ENCODE data around the gene FSTL4. TPM values are rescaled to one million over a fixed set of nuclear protein-coding genes. Genes with fewer than 3 reads are reported as not detected.

Gene FSTL4
- polyA plus RNA-seq, 1 donor from 2014 or later, result 0.57 TPM

DNA sequence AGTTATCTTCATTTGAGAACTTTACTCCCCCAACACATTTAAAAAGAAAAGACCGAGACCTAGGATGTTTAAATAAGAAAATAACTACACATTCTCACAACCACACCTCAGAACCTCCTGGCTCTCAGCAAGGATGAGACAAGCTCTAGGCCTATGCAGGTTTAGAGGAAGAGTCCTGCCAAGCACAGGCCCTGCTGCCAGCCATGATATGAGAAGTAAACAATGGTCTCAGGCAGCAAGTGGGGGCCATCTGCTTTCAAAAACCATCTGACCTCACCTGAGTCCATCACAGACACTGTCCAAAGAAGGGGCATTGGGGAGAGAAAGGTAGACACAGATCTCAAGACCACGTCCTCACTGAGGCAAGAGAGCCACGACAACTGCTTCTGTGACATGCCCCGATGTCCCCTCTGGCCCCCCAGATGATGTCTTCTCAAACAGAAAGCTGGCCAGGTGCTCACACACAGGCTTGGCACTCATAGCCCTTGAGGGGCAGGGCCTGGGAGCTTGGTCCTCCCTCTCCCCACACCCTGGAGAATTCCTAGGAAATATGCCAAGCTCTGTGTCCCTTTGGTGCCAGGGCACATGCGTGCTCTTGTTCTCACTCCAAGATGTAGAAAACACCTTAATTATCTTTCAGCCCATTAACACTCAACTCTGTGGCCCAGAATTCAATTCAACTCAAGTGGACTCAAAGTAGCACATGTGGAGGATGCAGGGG is 150.4 kb downstream of the FSTL4 start:
- H4K20me1 ChIP-seq (ENCODE audit: insufficient read depth), result no peaks in the 10 kb centered on the region
- H2AFZ ChIP-seq (ENCODE audit: low read depth, low read length), result no peak overlapping the region
- H3K79me2 ChIP-seq (replicated peaks; ENCODE audit: insufficient read depth, low read length), result no peaks in the 10 kb centered on the region
- H3K27me3 ChIP-seq (ENCODE audit: insufficient read depth, low read depth, low read length), result no peaks in the 10 kb centered on the region
- H3K4me2 ChIP-seq (ENCODE audit: low read length), result no peak overlapping the region
- H3K9me2 ChIP-seq (ENCODE audit: insufficient read depth, low read length), result no peaks in the 10 kb centered on the region
- H3K9me3 ChIP-seq (ENCODE audit: low read length), result no peaks in the 10 kb centered on the region
- H3K27ac ChIP-seq (ENCODE audit: low read length), result no peak overlapping the region
- no peaks in the 10 kb centered on the region for H3K36me3 ChIP-seq (ENCODE audit: insufficient read depth, low read length)
- H3K4me3 ChIP-seq (ENCODE audit: low read length), result no peak overlapping the region
- H3F3A ChIP-seq (ENCODE audit: insufficient read depth, low read length, poor library complexity, severe bottlenecking), result no peaks in the 10 kb centered on the region
- TF ChIP-seq POLR2AphosphoS5 (IDR thresholded peaks at IDR 0.05) (no peak), MXI1 (conservative IDR thresholded peaks at IDR 0.05; ENCODE audit: poor library complexity, severe bottlenecking) (no peak), TAF1 (IDR thresholded peaks at IDR 0.05; ENCODE audit: low read depth) (no peak), SMC3 (conservative IDR thresholded peaks at IDR 0.05; ENCODE audit: poor library complexity) (no peak), CTCF (IDR thresholded peaks at IDR 0.05; ENCODE audit: poor library complexity, severe bottlenecking) (no peak), EZH2 (IDR thresholded peaks at IDR 0.05; ENCODE audit: borderline replicate concordance, insufficient read depth, low read length, poor library complexity, severe bottlenecking) (no peak), RAD21 (conservative IDR thresholded peaks at IDR 0.05) (no peak), EP300 (conservative IDR thresholded peaks at IDR 0.05; ENCODE audit: poor library complexity, severe bottlenecking) (no peak)
- TF ChIP-seq, protein P1, sequence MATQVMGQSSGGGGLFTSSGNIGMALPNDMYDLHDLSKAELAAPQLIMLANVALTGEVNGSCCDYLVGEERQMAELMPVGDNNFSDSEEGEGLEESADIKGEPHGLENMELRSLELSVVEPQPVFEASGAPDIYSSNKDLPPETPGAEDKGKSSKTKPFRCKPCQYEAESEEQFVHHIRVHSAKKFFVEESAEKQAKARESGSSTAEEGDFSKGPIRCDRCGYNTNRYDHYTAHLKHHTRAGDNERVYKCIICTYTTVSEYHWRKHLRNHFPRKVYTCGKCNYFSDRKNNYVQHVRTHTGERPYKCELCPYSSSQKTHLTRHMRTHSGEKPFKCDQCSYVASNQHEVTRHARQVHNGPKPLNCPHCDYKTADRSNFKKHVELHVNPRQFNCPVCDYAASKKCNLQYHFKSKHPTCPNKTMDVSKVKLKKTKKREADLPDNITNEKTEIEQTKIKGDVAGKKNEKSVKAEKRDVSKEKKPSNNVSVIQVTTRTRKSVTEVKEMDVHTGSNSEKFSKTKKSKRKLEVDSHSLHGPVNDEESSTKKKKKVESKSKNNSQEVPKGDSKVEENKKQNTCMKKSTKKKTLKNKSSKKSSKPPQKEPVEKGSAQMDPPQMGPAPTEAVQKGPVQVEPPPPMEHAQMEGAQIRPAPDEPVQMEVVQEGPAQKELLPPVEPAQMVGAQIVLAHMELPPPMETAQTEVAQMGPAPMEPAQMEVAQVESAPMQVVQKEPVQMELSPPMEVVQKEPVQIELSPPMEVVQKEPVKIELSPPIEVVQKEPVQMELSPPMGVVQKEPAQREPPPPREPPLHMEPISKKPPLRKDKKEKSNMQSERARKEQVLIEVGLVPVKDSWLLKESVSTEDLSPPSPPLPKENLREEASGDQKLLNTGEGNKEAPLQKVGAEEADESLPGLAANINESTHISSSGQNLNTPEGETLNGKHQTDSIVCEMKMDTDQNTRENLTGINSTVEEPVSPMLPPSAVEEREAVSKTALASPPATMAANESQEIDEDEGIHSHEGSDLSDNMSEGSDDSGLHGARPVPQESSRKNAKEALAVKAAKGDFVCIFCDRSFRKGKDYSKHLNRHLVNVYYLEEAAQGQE (IDR thresholded peaks at IDR 0.05; ENCODE audit: borderline replicate concordance), result no peak
- H3K9ac ChIP-seq (ENCODE audit: low read length), result no peak overlapping the region

GRCh38 chr5:133460172-133460758 is 152.1 kb downstream of the FSTL4 start:
- Histone ChIP-seq H2AFZ (ENCODE audit: low read depth, low read length) (no peak overlapping the region), H3K79me2 (replicated peaks; ENCODE audit: insufficient read depth, low read length) (no peaks in the 10 kb centered on the region), H3K4me2 (ENCODE audit: low read length) (no peak overlapping the region), H3K9ac (ENCODE audit: low read length) (no peak overlapping the region), H3F3A (ENCODE audit: insufficient read depth, low read length, poor library complexity, severe bottlenecking) (no peaks in the 10 kb centered on the region), H3K4me3 (ENCODE audit: low read length) (no peak overlapping the region), H3K36me3 (ENCODE audit: insufficient read depth, low read length) (no peaks in the 10 kb centered on the region), H4K20me1 (ENCODE audit: insufficient read depth) (no peaks in the 10 kb centered on the region), H3K9me2 (ENCODE audit: insufficient read depth, low read length) (no peaks in the 10 kb centered on the region), H3K27ac (ENCODE audit: low read length) (no peak overlapping the region), H3K27me3 (ENCODE audit: insufficient read depth, low read depth, low read length) (no peaks in the 10 kb centered on the region), H3K9me3 (ENCODE audit: low read length) (no peaks in the 10 kb centered on the region)
- no peak for TF ChIP-seq SMC3 (conservative IDR thresholded peaks at IDR 0.05; ENCODE audit: poor library complexity)
- TF ChIP-seq CTCF (IDR thresholded peaks at IDR 0.05; ENCODE audit: poor library complexity, severe bottlenecking), result peak; percentile 37
- no peak for TF ChIP-seq TAF1 (IDR thresholded peaks at IDR 0.05; ENCODE audit: low read depth)
- peak; percentile 35 for TF ChIP-seq RAD21 (conservative IDR thresholded peaks at IDR 0.05)

Data from neural cell (in vitro differentiated cells).